H1 (cell line): ENCODE results near the gene PTGDR2. TPM values are rescaled to one million over a fixed set of nuclear protein-coding genes. Genes with fewer than 3 reads are reported as not detected.

ENCODE experiments used
- CTCF ChIA-PET: fragments of 300-600 bp; sonication (Branson Sonifier 250); formaldehyde crosslinking; loops from one replicate; lab custom pipeline; 2021; ENCODE audit not compliant: partially characterized antibody; lab: Charles Lee
- POLR2A ChIA-PET: fragments of 300-600 bp; sonication (Branson Sonifier 250); formaldehyde crosslinking; loops from one replicate; lab custom pipeline; 2021; ENCODE audit warnings: inconsistent platforms; ENCODE audit not compliant: partially characterized antibody; lab: Charles Lee
- DNase-seq, 2 experiments: peaks; one replicate each; pipeline versions ENCODE4 v3.0.0 to v3.0.0-alpha.2; 2010 to 2022; ENCODE audit warnings: low spot score in 2 of 2, low read depth in 1 of 2, mixed read lengths in 1 of 2
- FAIRE-seq: peaks from 2 replicates; lab custom pipeline; 2011; peaks lifted over from hg19 to GRCh38; lab: Jason Lieb, UNC
- H2AFZ ChIP-seq: 2 replicates; pipeline ENCODE4 v1.8.1; 2012; ENCODE audit warnings: low read length, inconsistent platforms
- H2AK5ac ChIP-seq: 2 replicates; pipeline ENCODE4 v1.6.1; 2013; ENCODE audit warnings: low read depth, low read length
- H2BK120ac ChIP-seq: replicated peaks from 2 replicates; pipeline ENCODE3; 2013; ENCODE audit warnings: low read depth, low read length, inconsistent platforms
- H2BK12ac ChIP-seq: 2 replicates; pipeline ENCODE4 v1.6.1; 2013; ENCODE audit warnings: low read depth, low read length
- H2BK15ac ChIP-seq: 2 replicates; pipeline ENCODE4 v1.6.1; 2013; ENCODE audit warnings: low read length
- H2BK20ac ChIP-seq: 2 replicates; pipeline ENCODE4 v1.6.1; 2013; ENCODE audit warnings: low read length
- H2BK5ac ChIP-seq: 2 replicates; pipeline ENCODE4 v1.6.1; 2013; ENCODE audit warnings: low read depth, low read length
- H3K14ac ChIP-seq: 2 replicates; pipeline ENCODE4 v1.6.1; 2013; ENCODE audit warnings: inconsistent platforms; ENCODE audit not compliant: insufficient read length
- H3K18ac ChIP-seq: 2 replicates; pipeline ENCODE4 v1.6.1; 2013; ENCODE audit warnings: low read length; ENCODE audit errors: extremely low read depth
- H3K23ac ChIP-seq: 2 replicates; pipeline ENCODE4 v1.6.1; 2013; ENCODE audit warnings: inconsistent platforms; ENCODE audit not compliant: insufficient read length
- H3K23me2 ChIP-seq: 2 replicates; pipeline ENCODE4 v1.6.1; 2013; ENCODE audit warnings: low read depth, low read length
- H3K27ac ChIP-seq: 2 replicates; pipeline ENCODE4 v1.6.1; 2011; ENCODE audit warnings: low read depth, low read length, inconsistent platforms
- H3K27me3 ChIP-seq, 4 experiments: replicated peaks in 1 of 4; 1 replicate in 1 of 4; 2 replicates in 3 of 4; pipeline versions ENCODE4 v1.6.1 to v1.8.1; 2011 to 2013; ENCODE audit warnings: low read length in 3 of 4, mild to moderate bottlenecking in 3 of 4, inconsistent platforms in 2 of 4, mixed read lengths in 2 of 4, moderate library complexity in 1 of 4; ENCODE audit not compliant: control insufficient read depth in 3 of 4, insufficient read depth in 3 of 4; ENCODE audit errors: extremely low read depth in 1 of 4
- H3K36me3 ChIP-seq, 4 experiments: 2 replicates each; pipeline versions ENCODE4 v1.6.1 to v1.8.1; 2011 to 2013; ENCODE audit warnings: mild to moderate bottlenecking in 4 of 4, low read length in 3 of 4, moderate library complexity in 2 of 4, control low read depth in 1 of 4, inconsistent platforms in 1 of 4; ENCODE audit not compliant: insufficient read depth in 4 of 4, control insufficient read depth in 2 of 4
- H3K4ac ChIP-seq: replicated peaks from 2 replicates; pipeline ENCODE3; 2013; ENCODE audit warnings: low read length, low read depth, mixed read lengths, inconsistent platforms; ENCODE audit not compliant: insufficient read length
- H3K4me1 ChIP-seq, 4 experiments: replicated peaks in 1 of 4; 1 replicate in 1 of 4; 2 replicates in 3 of 4; pipeline versions ENCODE4 v1.6.1 to v1.8.1; 2011 to 2013; ENCODE audit warnings: low read length in 3 of 4, inconsistent platforms in 2 of 4, mixed read lengths in 1 of 4; ENCODE audit not compliant: insufficient read depth in 4 of 4, control insufficient read depth in 3 of 4
- H3K4me2 ChIP-seq, 2 experiments: 2 replicates each; pipeline versions ENCODE4 v1.6.1 to v1.8.1; 2011 to 2013; ENCODE audit warnings: low read depth in 2 of 2, low read length in 2 of 2, control low read depth in 1 of 2, inconsistent platforms in 1 of 2, mild to moderate bottlenecking in 1 of 2; ENCODE audit not compliant: insufficient read depth in 1 of 2
- H3K4me3 ChIP-seq, 4 experiments: fragments of 200-600, 300-600 bp in 1 of 4; sonication (generic), shearing (Covaris generic), sonication (Bioruptor Twin) in 1 of 4; 2 replicates each; pipeline versions ENCODE4 v1.5.1 to v1.8.1; 2011 to 2016; ENCODE audit warnings: low read length in 4 of 4, low read depth in 3 of 4, control low read depth in 2 of 4, inconsistent platforms in 2 of 4, mild to moderate bottlenecking in 2 of 4, mixed read lengths in 1 of 4, moderate library complexity in 1 of 4; ENCODE audit not compliant: insufficient read depth in 2 of 4; ENCODE audit errors: extremely low read depth in 1 of 4
- H3K56ac ChIP-seq: replicated peaks from 2 replicates; pipeline ENCODE3; 2013; ENCODE audit warnings: low read depth, mild to moderate bottlenecking, mixed read lengths, low read length, inconsistent platforms; ENCODE audit not compliant: insufficient read length
- H3K79me1 ChIP-seq: 2 replicates; pipeline ENCODE4 v1.6.1; 2013; ENCODE audit warnings: low read depth, low read length, control low read depth
- H3K79me2 ChIP-seq, 2 experiments: 2 replicates each; pipeline versions ENCODE4 v1.6.1 to v1.8.1; 2012 to 2013; ENCODE audit warnings: low read length in 2 of 2, mild to moderate bottlenecking in 2 of 2, inconsistent platforms in 1 of 2; ENCODE audit not compliant: insufficient read depth in 2 of 2, control insufficient read depth in 1 of 2
- H3K9ac ChIP-seq, 4 experiments: replicated peaks in 1 of 4; 1 replicate in 1 of 4; 2 replicates in 3 of 4; pipeline versions ENCODE4 v1.6.1 to v1.8.1; 2011 to 2013; ENCODE audit warnings: low read depth in 3 of 4, low read length in 3 of 4, control low read depth in 2 of 4, mild to moderate bottlenecking in 2 of 4, moderate library complexity in 2 of 4, inconsistent platforms in 1 of 4; ENCODE audit errors: extremely low read depth in 1 of 4
- H3K9me3 ChIP-seq, 2 experiments: 2 replicates each; pipeline versions ENCODE4 v1.6.1 to v1.8.1; 2012 to 2013; ENCODE audit warnings: mild to moderate bottlenecking in 2 of 2, moderate library complexity in 2 of 2, control low read depth in 1 of 2, inconsistent platforms in 1 of 2, low read depth in 1 of 2, low read length in 1 of 2, mixed read lengths in 1 of 2; ENCODE audit not compliant: insufficient read depth in 2 of 2
- H4K20me1 ChIP-seq, 2 experiments: replicated peaks in 1 of 2; 2 replicates each; pipeline versions ENCODE3 to v1.8.1; 2011 to 2013; ENCODE audit warnings: inconsistent platforms in 2 of 2, low read length in 2 of 2, mild to moderate bottlenecking in 1 of 2; ENCODE audit not compliant: insufficient read depth in 2 of 2, control insufficient read depth in 1 of 2
- H4K5ac ChIP-seq: 2 replicates; pipeline ENCODE4 v1.6.1; 2013; ENCODE audit warnings: low read length, low read depth, mixed read lengths, inconsistent platforms; ENCODE audit not compliant: insufficient read length
- H4K8ac ChIP-seq: 2 replicates; pipeline ENCODE4 v1.8.0; 2013; ENCODE audit warnings: mild to moderate bottlenecking, moderate library complexity, low read length, inconsistent platforms; ENCODE audit not compliant: insufficient read depth; ENCODE audit errors: extremely low read depth
- H4K91ac ChIP-seq: replicated peaks from 2 replicates; pipeline ENCODE3; 2013; ENCODE audit warnings: low read length, mixed read lengths, inconsistent platforms; ENCODE audit not compliant: insufficient read length
- CREB1 ChIP-seq: IDR thresholded peaks from 2 replicates; pipeline ENCODE4 v1.6.1; 2012; ENCODE audit warnings: inconsistent platforms
- JUND ChIP-seq: IDR thresholded peaks from 2 replicates; pipeline ENCODE4 v1.6.1; 2011; ENCODE audit warnings: mild to moderate bottlenecking, improper control_type of control experiment, low read length
- MAFK ChIP-seq: IDR thresholded peaks from 2 replicates; pipeline ENCODE4 v1.6.1; 2012; ENCODE audit warnings: low read depth, mild to moderate bottlenecking, improper control_type of control experiment, low read length
- MAX ChIP-seq: IDR thresholded peaks from 2 replicates; pipeline ENCODE4 v1.6.1; 2012; ENCODE audit warnings: inconsistent platforms
- POLR2A ChIP-seq, 2 experiments: IDR thresholded peaks; 1 replicate in 1 of 2; 2 replicates in 1 of 2; pipeline ENCODE4 v1.6.1; 2011; ENCODE audit warnings: low read depth in 2 of 2, low read length in 2 of 2, mild to moderate bottlenecking in 2 of 2; ENCODE audit errors: control extremely low read depth in 1 of 2
- WGBS, 2 experiments: shearing (Covaris generic) in 1 of 2; methylation state at CpG; one replicate each; pipeline versions ENCODE4 v1.1.6 to v1.1.7; 2013 to 2015; ENCODE audit warnings: low lambda C conversion rate in 2 of 2, mixed read lengths in 2 of 2, inconsistent platforms in 1 of 2, low coverage in 1 of 2, missing lambda C conversion rate in 1 of 2; ENCODE audit not compliant: insufficient replicate concordance in 2 of 2, insufficient coverage in 1 of 2, insufficient read length in 1 of 2; ENCODE audit errors: extremely low coverage in 1 of 2, missing lambda C conversion rate in 1 of 2; 5-methylcytosine and 5-hydroxymethylcytosine counted together
- polyA plus RNA-seq, 7 experiments: library from polyadenylated mRNA; depleted of rRNA in 3 of 7; stranded (reverse) in 5 of 7; unstranded in 2 of 7; fragments of >200 nt in 5 of 7; fragments of 200-250 nt in 2 of 7; gene quantifications; 1 replicate in 5 of 7; 2 replicates in 1 of 7; 4 replicates in 1 of 7; pipeline versions ENCODE4 v1.2.1 to v1.2.3, GENCODE V29; 2011 to 2013; ENCODE audit warnings: missing spikeins in 2 of 7, mixed read lengths in 2 of 7
- total RNA-seq: library from RNA; stranded (reverse); fragmentation: NEBNext Ultra II Directional; extraction: Animal tissue kit (Norgen Biotek cat#: 25700); gene quantifications from 2 replicates; pipeline ENCODE4 v1.2.1, GENCODE V29; 2021
- TF ChIP-seq, protein P1 (sequence below): IDR thresholded peaks from 2 replicates; pipeline ENCODE4 v1.6.1; 2011; ENCODE audit warnings: low read length, improper control_type of control experiment
- TF ChIP-seq, protein P2 (sequence below): IDR thresholded peaks from 2 replicates; pipeline ENCODE4 v1.6.1; 2012; ENCODE audit warnings: low read length, inconsistent platforms

PTGDR2 gene
- total and polyA plus RNA-seq, 2 of the 8 experiments (the other 6 are each of a cell fraction or from before 2014, with no cell fraction given): 0.20 TPM; not detected in 1

DNA sequence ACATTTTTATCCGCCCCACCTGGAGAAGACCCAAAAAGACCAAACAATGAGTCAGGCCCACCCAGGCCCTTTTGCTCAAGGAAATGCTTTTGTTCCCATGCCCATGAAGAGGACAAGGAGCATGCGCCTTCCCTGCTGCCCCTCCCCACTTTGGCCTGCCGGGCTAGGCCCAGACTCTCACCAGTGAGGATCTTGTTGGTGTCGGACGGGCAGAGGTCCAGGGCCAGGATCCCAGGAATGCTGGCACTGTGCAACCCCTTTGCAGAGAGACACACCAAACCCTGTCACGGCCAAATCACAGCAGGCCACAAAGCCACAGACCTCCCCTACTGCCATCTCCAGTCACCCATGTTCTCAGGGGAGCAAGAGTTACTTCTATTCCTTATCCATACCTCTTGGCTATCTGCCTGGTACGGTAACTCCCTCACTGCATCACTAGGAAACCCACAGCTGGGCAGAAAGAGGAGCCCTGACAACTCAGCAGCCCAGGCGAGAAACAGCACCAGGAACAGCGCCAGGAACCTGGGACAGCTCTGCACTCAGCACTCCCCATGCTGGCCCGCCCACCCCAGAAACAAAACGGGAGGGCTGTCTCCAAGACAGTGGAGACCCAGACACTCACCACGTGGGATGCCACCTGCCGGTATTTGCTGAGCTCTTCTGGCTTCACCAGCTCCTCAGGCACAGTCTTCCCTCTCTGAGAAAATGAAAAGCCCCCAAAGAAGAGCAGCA lies 45.1 kb upstream of the PTGDR2 start:
- Histone ChIP-seq H3K9ac (no peak overlapping the region), H2AK5ac (no peak overlapping the region), H3K27ac (no peak overlapping the region), H2BK120ac (no peak overlapping the region), H4K20me1 (peaks cover 14 to 32% of the 10 kb centered on the region in 2 experiments), H4K91ac (no peak overlapping the region), H3K79me2 (peaks cover 22 to 39% of the 10 kb centered on the region in 2 experiments), H4K8ac (no peak overlapping the region), H3K4me3 (no peak overlapping the region), H2BK15ac (no peak overlapping the region), H3K4me2 (no peak overlapping the region), H2BK5ac (no peak overlapping the region), H2BK12ac (no peak overlapping the region), H3K23ac (no peak overlapping the region), H3K14ac (no peak overlapping the region), H3K4ac (no peak overlapping the region), H3K18ac (no peak overlapping the region), H3K9me3 (no peaks in the 10 kb centered on the region), H3K79me1 (peaks cover 9% of the 10 kb centered on the region), H3K27me3 (no peaks in the 10 kb centered on the region), H2BK20ac (no peak overlapping the region), H3K36me3 (peaks cover 34 to 73% (median 68%) of the 10 kb centered on the region in 4 experiments), H4K5ac (no peak overlapping the region), H3K23me2 (peaks cover 2% of the 10 kb centered on the region; the same call in 1 of the 2 replicates), H3K56ac (no peak overlapping the region), H2AFZ (no peak overlapping the region), H3K4me1 (peaks cover 2 to 8% (median 5%) of the 10 kb centered on the region in 4 experiments; a peak in 4 of 7 replicates)
- WGBS, 2 experiments: 90% methylated on average over 13 of the region's 13 CpGs; no CpG with 5 or more reads in 1 of the 2 experiments
- FAIRE-seq: no peak
- TF ChIP-seq JUND (no peak), MAFK (no peak), MAX (no peak), POLR2A (IDR thresholded peaks at IDR 0.05; ENCODE audit: control extremely low read depth in 1 of 2, low read depth in 2 of 2, low read length in 2 of 2) (no peak), CREB1 (no peak)
- TF ChIP-seq, protein P1, sequence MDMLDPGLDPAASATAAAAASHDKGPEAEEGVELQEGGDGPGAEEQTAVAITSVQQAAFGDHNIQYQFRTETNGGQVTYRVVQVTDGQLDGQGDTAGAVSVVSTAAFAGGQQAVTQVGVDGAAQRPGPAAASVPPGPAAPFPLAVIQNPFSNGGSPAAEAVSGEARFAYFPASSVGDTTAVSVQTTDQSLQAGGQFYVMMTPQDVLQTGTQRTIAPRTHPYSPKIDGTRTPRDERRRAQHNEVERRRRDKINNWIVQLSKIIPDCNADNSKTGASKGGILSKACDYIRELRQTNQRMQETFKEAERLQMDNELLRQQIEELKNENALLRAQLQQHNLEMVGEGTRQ: no peak
- TF ChIP-seq, protein P2, sequence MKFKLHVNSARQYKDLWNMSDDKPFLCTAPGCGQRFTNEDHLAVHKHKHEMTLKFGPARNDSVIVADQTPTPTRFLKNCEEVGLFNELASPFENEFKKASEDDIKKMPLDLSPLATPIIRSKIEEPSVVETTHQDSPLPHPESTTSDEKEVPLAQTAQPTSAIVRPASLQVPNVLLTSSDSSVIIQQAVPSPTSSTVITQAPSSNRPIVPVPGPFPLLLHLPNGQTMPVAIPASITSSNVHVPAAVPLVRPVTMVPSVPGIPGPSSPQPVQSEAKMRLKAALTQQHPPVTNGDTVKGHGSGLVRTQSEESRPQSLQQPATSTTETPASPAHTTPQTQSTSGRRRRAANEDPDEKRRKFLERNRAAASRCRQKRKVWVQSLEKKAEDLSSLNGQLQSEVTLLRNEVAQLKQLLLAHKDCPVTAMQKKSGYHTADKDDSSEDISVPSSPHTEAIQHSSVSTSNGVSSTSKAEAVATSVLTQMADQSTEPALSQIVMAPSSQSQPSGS: no peak
- no peak for DNase-seq
- ChIA-PET POLR2A (interaction anchor here (1.6 kb wide), 1 partner anchor 50 kb away, joined by 8 read pairs; no protein-coding TSS in a partner anchor), CTCF (interaction anchor here (1.1 to 23.0 kb wide), 16 partner anchors 9 to 215 kb away, joined by 3 to 522 read pairs (median 5); no protein-coding TSS in a partner anchor)
